ENCODE results near the gene AJUBA. TPM values are rescaled to one million over a fixed set of nuclear protein-coding genes. Genes with fewer than 3 reads are reported as not detected.
"Not testable (repeated sequence)": the region's sequence is repeated elsewhere in the genome, so short reads cannot be mapped to it uniquely, and the experiment has no call there.

AJUBA gene
- total RNA-seq, 1 donor from 2014 or later, result 56.1 TPM

DNA sequence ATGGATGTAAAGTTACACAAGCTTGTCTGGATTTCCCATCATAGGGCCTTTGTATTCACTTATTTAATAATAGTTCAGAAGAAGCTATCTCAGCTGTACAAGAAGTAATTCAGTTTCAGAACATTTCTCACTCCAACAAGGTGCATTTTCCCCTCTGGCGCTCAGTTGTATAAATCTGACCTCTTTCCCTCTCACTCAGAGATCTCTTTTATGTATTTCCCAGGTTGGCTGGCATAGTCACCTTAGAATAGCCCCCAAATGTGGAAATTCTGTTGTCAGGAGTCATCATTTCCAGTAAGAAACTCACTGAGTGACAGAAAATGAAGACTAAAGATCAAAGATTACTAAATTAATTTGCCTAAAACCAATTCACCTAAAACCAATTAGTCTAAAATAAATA lies 11.2 kb downstream of the AJUBA start:
- no peak overlapping the region for H3K4me3 Mint-ChIP-seq
- TF ChIP-seq, protein P1, sequence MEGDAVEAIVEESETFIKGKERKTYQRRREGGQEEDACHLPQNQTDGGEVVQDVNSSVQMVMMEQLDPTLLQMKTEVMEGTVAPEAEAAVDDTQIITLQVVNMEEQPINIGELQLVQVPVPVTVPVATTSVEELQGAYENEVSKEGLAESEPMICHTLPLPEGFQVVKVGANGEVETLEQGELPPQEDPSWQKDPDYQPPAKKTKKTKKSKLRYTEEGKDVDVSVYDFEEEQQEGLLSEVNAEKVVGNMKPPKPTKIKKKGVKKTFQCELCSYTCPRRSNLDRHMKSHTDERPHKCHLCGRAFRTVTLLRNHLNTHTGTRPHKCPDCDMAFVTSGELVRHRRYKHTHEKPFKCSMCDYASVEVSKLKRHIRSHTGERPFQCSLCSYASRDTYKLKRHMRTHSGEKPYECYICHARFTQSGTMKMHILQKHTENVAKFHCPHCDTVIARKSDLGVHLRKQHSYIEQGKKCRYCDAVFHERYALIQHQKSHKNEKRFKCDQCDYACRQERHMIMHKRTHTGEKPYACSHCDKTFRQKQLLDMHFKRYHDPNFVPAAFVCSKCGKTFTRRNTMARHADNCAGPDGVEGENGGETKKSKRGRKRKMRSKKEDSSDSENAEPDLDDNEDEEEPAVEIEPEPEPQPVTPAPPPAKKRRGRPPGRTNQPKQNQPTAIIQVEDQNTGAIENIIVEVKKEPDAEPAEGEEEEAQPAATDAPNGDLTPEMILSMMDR (conservative IDR thresholded peaks at IDR 0.05), result no peak
- no peak overlapping the region for H3K27ac Mint-ChIP-seq
- no peak for DNase-seq (ENCODE audit: extremely low spot score, unreplicated experiment)
- H3K4me1 Mint-ChIP-seq (ENCODE audit: unreplicated experiment), result peaks cover 20% of the 10 kb centered on the region
- no peaks in the 10 kb centered on the region for H3K27me3 Mint-ChIP-seq
- H3K36me3 Mint-ChIP-seq, result peaks cover 30% of the 10 kb centered on the region
- H3K9me3 Mint-ChIP-seq, result no peaks in the 10 kb centered on the region

- no peak for DNase-seq (ENCODE audit: extremely low spot score, unreplicated experiment)
- H3K4me3 Mint-ChIP-seq, result no peak overlapping the region
- no peaks in the 10 kb centered on the region for H3K9me3 Mint-ChIP-seq
- peaks cover 7% of the 10 kb centered on the region for H3K36me3 Mint-ChIP-seq
- H3K27ac Mint-ChIP-seq, result peak overlapping the region; percentile 61
- TF ChIP-seq, protein P1 (conservative IDR thresholded peaks at IDR 0.05), result no peak
- peaks cover under 1% of the 10 kb centered on the region for H3K27me3 Mint-ChIP-seq
- peaks cover 7% of the 10 kb centered on the region for H3K4me1 Mint-ChIP-seq (ENCODE audit: unreplicated experiment)
These were observed 15.5 kb downstream of the AJUBA start for GRCh38 chr14:22966783-22967269.

GRCh38 chr14:22965916-22966782 lies 16.2 kb downstream of the AJUBA start:
- not testable (repeated sequence) for H3K4me1 Mint-ChIP-seq (ENCODE audit: unreplicated experiment); H3K9me3 Mint-ChIP-seq; DNase-seq (ENCODE audit: extremely low spot score, unreplicated experiment); H3K27me3 Mint-ChIP-seq; H3K4me3 Mint-ChIP-seq; H3K36me3 Mint-ChIP-seq
- H3K27ac Mint-ChIP-seq, result peak overlapping the region; percentile 61

DNA sequence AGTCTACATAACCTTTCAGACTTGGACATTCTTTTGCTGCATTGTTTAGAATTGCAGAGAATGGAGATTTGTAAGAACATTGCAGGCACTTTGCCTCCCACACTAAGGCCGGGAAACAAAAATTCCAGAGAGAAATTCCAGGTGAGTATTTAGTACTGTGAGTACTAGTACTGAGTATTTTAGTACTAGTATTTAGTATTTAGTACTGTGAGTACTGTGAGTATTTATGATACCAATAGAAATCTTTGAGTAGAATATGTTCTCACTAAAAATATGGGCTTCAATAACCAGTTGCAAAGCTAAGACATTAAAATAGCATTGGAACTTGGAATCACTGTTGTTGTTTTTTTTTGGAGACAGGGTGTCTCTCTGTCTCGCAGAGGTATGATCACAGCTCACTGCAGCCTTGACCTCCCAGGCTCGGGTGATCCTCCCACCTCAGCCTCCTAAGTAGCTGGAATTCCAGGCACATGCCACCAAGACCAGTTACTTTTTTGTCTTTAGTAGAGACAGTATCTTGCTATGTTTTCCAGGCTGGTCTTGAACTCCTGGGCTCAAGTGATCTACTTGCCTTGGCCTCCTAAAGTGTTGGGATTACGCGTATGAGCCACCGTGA lies 20.2 kb downstream of the AJUBA start:
- no peak overlapping the region for H3K27ac Mint-ChIP-seq
- TF ChIP-seq, protein P1 (conservative IDR thresholded peaks at IDR 0.05), result no peak
- DNase-seq (ENCODE audit: extremely low spot score, unreplicated experiment), result no peak
- H3K36me3 Mint-ChIP-seq, result no peaks in the 10 kb centered on the region
- peaks cover 7% of the 10 kb centered on the region for H3K4me1 Mint-ChIP-seq (ENCODE audit: unreplicated experiment)
- H3K4me3 Mint-ChIP-seq, result no peak overlapping the region
- H3K27me3 Mint-ChIP-seq, result peaks cover 2% of the 10 kb centered on the region
- no peaks in the 10 kb centered on the region for H3K9me3 Mint-ChIP-seq

GRCh38 chr14:22955702-22956569 lies 26.4 kb downstream of the AJUBA start:
- DNase-seq (ENCODE audit: extremely low spot score, unreplicated experiment), result no peak
- Mint-ChIP-seq H3K27me3 (peaks cover 12% of the 10 kb centered on the region), H3K9me3 (no peaks in the 10 kb centered on the region), H3K4me1 (ENCODE audit: unreplicated experiment) (peaks cover 14% of the 10 kb centered on the region), H3K36me3 (peaks cover 14% of the 10 kb centered on the region), H3K4me3 (peak overlapping the region; percentile 94), H3K27ac (peak overlapping the region; percentile 73)
- TF ChIP-seq, protein P1 (conservative IDR thresholded peaks at IDR 0.05), result no peak

Measured in type B pancreatic cell (in vitro differentiated cells).